Stimulated activated CD4-positive, alpha-beta T cell treated with anti-CD3 and anti-CD28 coated beads, Interleukin-4, amount 100 ng/mL, for 4 hours (primary cell): Measurements from ENCODE around the gene NUTM2G.
"Not testable (repeated sequence)": the region's sequence is repeated elsewhere in the genome, so short reads cannot be mapped to it uniquely, and the experiment has no call there.

Experiments used
- DNase-seq, 2 experiments: peaks; one replicate each; pipeline ENCODE4 v3.0.0-alpha.2; 2020

Gene NUTM2G, protein sequence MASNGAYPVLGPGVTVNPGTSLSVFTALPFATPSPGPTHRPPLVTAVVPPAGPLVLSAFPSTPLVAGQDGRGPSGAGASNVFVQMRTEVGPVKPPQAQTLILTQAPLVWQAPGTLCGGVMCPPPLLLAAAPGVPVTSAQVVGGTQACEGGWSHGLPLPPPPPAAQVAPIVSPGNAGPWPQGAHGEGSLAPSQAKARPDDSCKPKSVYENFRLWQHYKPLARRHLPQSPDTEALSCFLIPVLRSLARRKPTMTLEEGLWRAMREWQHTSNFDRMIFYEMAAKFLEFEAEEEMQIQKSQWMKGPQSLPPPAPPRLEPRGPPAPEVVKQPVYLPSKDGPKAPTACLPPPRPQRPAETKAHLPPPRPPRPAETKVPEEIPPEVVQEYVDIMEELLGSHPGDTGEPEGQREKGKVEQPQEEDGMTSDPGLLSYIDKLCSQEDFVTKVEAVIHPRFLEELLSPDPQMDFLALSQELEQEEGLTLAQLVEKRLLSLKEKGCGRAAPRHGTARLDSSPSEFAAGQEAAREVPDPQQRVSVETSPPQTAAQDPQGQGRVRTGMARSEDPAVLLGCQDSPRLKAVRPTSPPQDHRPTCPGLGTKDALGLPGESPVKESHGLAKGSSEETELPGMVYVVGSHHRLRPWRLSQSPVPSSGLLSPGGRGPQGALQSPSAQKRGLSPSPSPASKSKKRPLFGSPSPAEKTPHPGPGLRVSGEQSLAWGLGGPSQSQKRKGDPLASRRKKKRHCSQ

DNA sequence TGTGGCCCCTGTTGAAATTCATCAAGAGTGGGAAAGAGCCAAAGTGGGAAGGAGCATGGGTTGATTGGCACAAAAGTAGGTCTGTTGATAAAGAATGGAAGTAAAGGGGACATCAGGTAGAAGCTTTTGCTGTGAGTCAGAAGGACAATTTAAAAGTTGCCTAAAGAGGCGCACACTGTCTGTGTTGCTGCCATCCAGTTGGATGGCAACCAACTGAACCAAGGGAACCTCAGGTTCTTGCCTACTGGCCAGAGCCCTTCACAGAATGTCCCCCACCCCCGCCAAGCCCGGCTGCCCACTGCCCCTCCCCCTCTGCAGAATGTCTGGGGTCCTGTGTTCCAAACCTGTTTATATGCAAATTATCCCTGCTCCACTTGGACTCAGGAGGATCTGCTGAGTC is at the start of gene NUTM2G:
NUTM2G (plus strand) TSS at position 301 of the 400 bp plus-strand sequence. CDS start 182 bp downstream, outside the sequence.
- not testable (repeated sequence) for DNase-seq

DNA sequence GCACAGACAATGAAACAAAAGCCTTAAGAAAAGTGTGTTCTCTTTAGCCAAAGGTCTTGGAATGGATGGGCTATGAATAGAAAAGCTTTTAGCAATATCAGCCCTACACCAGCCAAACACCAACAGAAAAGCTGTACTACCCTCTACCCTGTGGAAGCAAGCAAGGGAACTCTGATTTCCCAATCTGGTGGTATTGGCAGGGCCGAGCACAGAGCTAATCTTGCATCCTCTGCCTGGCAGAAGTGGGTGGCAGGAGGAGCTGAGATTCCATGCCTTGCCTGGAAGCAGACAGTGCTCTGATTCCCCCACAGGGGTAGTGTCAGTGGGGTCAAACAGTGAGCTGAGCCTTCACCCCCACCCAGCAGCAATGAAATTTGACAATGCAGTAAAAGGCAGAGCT is 44.7 kb upstream of the NUTM2G start:
- no peak for DNase-seq

- DNase-seq, result no peak
These were observed 44.2 kb upstream of the NUTM2G start for GRCh38 chr9:96884443-96884842.

GRCh38 chr9:96885424-96885823 is 43.2 kb upstream of the NUTM2G start:
- DNase-seq, result no peak

DNA sequence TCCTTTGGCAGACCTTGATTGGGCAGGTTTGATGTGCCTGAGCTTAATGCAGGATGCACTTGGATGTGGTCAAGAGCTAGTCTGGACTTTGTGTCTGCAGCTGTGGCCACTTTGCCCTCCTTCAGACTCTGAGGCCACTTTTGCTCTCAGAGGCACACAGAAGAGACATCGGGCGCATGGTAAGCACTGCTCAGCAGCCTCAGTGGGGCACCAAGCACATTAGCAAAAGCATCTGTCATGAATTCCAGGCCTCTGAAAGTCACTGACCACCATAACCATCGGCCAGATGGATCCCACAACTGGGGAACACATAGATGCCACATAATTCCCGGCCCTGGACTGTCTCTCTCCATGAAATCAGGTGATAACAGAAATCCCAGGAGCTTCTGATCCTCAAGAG is 40.1 kb upstream of the NUTM2G start:
- DNase-seq, result no peak

DNA sequence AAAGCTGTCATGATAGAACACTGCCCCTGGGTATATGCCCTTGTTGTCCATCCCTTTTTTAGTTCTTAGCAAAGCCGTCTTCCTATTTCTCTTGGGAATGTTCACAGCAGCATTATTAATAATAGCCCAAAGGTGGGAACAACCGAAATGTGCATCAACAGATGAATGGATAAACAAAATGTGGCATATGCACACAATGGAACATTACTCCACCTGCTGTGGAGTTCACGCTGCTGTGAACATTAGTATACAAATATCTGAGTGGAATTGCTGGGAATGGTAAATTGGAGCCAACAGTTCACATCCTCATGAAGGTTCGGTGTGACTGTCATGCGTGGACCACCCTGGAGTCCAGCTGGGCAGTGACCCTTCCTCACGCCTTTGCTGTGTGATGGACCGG is 36.5 kb upstream of the NUTM2G start:
- DNase-seq, result no peak

GRCh38 chr9:96900010-96900409 is 28.6 kb upstream of the NUTM2G start:
- not testable (repeated sequence) for DNase-seq

- DNase-seq, result not testable (repeated sequence)
These were observed 23.5 kb upstream of the NUTM2G start for GRCh38 chr9:96904947-96905722.

DNA sequence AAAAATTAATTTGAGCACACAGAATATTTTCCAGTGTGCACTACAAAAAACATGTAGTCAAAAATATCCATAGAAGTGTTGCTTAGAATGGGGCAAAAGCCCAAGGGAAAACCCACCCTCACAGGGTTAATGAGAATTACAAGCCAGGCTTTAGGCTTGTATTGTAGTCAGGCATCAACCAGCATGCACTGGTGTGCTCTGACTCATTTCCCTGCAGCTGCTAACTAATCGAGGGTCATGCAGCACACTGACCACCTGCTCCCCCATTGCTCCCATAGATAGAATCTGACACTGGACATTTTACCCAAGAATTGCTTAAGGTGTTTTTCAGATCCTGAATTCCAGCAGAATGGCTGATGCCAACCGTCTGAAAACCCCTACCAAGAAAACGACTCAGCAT is 20.2 kb upstream of the NUTM2G start:
- DNase-seq, result not testable (repeated sequence)

GRCh38 chr9:96915539-96915938 is 13.1 kb upstream of the NUTM2G start:
- not testable (repeated sequence) for DNase-seq

DNA sequence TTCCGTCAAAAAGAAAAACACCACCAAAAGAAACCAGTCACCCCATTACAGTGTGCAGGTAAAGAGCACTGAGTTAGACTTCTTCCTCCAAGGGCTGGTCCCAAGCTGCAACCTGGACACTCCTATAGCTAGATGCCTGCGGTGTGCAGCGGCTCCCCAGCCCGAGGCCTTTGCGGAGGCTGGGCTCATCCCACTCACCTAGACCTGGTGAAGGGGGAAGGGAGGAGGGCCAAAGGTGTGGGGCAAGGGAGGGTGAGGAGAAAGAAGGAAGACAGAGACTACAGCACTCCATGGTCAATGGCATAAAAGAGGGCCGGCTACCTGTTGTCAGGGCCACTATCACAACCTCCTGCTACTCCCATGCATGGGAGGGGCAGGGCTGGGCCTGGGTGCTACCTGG is 12.1 kb upstream of the NUTM2G start:
- DNase-seq, result not testable (repeated sequence)

- not testable (repeated sequence) for DNase-seq
These were observed 10.1 kb upstream of the NUTM2G start for GRCh38 chr9:96918550-96918949.

DNA sequence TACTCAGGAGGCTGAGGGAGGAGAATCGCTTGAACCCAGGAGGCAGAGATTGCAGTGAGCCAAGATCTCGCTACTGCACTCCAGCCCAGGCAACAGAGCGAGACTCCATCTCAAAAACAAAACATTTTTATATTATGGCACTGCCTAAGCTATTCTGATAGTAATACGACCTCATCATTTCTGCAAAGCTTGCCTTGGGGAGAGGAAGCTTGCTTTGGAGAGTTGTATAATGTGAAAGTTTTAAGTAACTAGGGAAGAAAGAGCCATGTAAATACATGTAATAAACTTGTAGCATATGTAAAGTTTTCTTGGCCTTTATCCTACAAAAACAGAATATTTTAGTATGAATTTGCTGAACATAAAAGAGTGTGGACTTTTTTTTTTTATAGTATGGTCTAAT is 7.8 kb upstream of the NUTM2G start:
- not testable (repeated sequence) for DNase-seq

- not testable (repeated sequence) for DNase-seq
These were observed 3.1 kb upstream of the NUTM2G start for GRCh38 chr9:96925587-96925986.

- not testable (repeated sequence) for DNase-seq
These were observed 3.0 kb downstream of the NUTM2G start for GRCh38 chr9:96931665-96932064.

GRCh38 chr9:96934097-96934496 is 5.5 kb downstream of the NUTM2G start:
- not testable (repeated sequence) for DNase-seq

DNA sequence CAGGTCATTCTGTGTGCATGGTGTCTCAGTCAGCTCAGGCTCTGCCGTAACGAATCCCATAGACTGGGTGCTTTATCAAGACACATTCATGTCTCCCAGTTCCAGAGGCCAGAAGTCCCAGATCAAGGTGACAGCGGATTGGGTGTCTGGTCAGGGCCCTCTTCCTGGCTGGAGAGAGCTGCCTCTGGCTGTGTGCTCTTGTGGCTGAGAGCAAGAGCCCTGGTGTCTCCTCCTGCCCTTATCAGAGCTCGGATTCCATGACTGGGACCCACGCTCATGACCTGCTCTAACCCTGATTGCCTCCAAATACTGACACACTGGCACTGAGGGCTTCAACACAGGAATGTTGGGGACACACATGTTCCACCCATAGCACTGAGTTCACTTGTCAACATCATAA is 6.1 kb downstream of the NUTM2G start:
- not testable (repeated sequence) for DNase-seq

GRCh38 chr9:96935401-96935800 is 6.8 kb downstream of the NUTM2G start:
- DNase-seq, result not testable (repeated sequence)

- not testable (repeated sequence) for DNase-seq
These were observed 8.8 kb downstream of the NUTM2G start for GRCh38 chr9:96937442-96937841.

GRCh38 chr9:96938957-96939665 is 10.5 kb downstream of the NUTM2G start:
- DNase-seq, result not testable (repeated sequence)

DNA sequence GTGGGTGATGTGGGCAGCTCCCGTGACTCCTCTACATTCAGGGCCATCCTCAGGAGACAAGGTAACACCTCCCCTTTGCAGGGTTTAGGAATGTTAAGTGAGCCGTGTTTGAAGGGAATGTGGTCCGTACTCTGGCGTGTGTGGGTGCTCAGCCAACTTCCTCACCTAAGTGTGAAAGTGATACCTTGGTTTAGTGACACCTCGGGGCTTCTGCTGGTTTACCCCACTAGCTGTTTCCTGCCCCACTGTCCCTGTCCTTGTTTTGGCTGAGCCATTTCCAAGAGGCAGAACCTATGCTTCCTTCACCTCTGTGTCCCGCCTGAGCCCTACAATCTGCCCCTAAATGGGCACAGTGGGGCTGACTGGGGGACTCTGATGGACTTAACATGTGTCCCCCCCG is 12.3 kb downstream of the NUTM2G start:
- DNase-seq, result not testable (repeated sequence)

GRCh38 chr9:96941628-96942027 is 13.0 kb downstream of the NUTM2G start:
- DNase-seq, result not testable (repeated sequence)
